H1 (cell line): Measurements from ENCODE around the gene TAF13.

ENCODE experiments used
- JUND ChIP-seq: IDR thresholded peaks from 2 replicates; pipeline ENCODE4 v1.6.1; 2011; ENCODE audit warnings: mild to moderate bottlenecking, improper control_type of control experiment, low read length
- RXRA ChIP-seq: IDR thresholded peaks from 2 replicates; pipeline ENCODE4 v1.6.1; 2011; ENCODE audit warnings: low read depth, mild to moderate bottlenecking, low read length, moderate library complexity; ENCODE audit not compliant: insufficient read depth

GRCh38 chr1:109084563-109085517 lies 9.0 kb upstream of the TAF13 start:
- TF ChIP-seq JUND = no peak
- TF ChIP-seq RXRA = no peak
